ENCODE data around the gene CAPS.

Gene CAPS

GRCh38 chr19:5910638-5910907 is 3.5 kb upstream of the CAPS start:
- no peak for DNase-seq (ENCODE audit: low read depth)

- DNase-seq (ENCODE audit: low read depth), result no peak
Measured at GRCh38 chr19:5911366-5911765, 2.7 kb upstream of the CAPS start.

GRCh38 chr19:5914358-5914774 is 312 bp downstream of the CAPS start:
- DNase-seq (ENCODE audit: low read depth), result no peak

- DNase-seq (ENCODE audit: low read depth), result no peak
Measured at GRCh38 chr19:5914946-5915781, 1.1 kb downstream of the CAPS start.

GRCh38 chr19:5915782-5916165 is 1.7 kb downstream of the CAPS start:
- no peak for DNase-seq (ENCODE audit: low read depth)

DNA sequence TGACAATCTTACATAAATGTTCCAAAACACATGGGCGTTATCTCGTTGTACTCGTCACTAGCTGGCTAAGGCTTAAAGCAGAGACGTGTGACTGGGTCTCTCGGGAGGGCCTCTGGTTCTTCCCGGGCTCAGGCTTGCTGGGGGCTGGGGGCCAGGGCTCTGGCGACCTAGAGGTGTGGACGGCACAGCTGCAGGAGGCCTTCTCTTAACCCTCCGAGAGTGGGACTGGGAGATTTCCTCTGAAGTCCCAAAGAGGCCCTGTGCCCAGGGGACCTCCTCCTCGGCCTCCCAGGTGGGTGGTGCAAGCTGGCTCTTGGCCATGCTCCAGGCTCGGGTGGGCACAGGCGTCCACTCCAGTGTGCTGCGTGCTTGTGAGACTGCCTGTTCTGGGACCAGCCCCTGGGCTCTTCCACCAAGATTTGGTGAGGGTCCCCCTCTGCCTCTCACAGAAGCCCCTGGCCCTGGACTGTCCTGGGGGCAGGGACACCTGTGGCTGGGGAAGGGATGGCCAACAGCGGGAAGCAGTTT is 2.2 kb downstream of the CAPS start:
- DNase-seq (ENCODE audit: low read depth), result no peak

GRCh38 chr19:5917431-5918107 is 3.5 kb downstream of the CAPS start:
- no peak for DNase-seq (ENCODE audit: low read depth)

DNA sequence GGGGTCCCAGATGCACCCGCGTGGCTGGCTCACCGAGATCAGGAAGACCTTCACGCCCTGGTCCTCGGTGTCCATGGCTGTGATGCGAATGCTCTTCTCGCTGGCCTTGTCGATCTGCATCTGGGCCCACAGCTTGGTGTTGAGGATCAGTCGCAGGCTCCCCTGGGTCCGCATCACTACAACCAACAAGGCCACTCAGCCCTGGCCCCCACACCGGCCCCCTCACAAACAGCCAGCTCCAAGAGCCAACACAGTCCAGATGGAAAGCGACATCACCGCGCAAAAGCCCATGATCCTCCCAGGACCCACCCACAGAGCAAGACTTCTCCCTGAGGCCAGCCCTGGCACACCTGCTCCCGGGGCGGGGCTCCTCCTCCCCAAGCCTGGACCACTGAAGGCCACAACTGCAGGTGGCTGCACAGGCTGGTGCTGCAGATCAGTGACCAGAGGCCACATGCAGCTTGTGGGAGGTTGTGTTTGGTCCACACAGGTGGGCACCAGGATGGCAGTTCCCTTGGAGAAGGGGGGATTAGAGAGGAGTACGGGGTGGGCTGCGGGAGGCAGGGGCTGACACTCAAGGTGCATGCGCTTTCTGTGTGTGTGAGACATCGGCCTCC is 4.5 kb downstream of the CAPS start:
- no peak for DNase-seq (ENCODE audit: low read depth)

- no peak for DNase-seq (ENCODE audit: low read depth)
Measured at GRCh38 chr19:5921516-5922160, 7.6 kb downstream of the CAPS start.

DNA sequence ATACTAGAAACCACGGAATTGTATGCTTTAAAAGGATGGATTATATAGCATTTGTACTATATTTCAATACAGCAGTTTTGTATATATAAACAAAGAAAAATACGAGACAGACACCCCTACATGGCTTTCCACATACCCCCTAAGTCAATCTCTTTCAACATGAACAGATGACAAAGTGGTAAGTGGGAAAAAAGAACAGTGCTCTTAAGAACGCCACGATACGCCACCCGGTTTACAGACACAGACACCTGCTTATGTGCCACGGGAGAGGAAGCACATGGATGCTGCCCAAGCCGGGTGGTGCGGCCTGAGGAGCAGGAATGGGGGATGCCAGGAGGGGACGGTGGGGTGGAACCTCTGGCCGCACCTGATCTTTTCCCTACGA is 8.1 kb downstream of the CAPS start:
- no peak for DNase-seq (ENCODE audit: low read depth)

DNA sequence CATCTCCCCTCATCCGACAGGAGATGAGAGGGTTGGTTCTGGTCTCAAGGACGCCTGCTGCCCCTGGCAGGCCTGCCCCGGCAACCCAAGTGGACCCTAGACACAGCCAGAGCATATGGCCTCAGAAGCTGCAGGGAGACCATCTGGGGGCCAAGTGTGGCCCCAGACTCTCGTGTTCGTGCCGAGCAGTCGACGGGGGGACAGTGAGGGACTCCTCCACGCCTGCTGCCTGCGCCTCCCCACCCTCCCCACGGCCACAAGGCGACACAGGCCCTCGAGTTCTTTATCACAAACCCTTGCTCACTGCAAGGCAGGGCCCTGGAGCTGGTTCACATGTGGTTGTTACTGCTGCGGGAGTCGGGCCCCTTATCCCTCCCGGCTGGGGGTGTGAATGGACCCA is 9.3 kb downstream of the CAPS start:
- DNase-seq (ENCODE audit: low read depth), result no peak

GRCh38 chr19:5925830-5926427 is 11.9 kb downstream of the CAPS start:
- no peak for DNase-seq (ENCODE audit: low read depth)

- DNase-seq (ENCODE audit: low read depth), result no peak
Measured at GRCh38 chr19:5926641-5927440, 12.8 kb downstream of the CAPS start.

GRCh38 chr19:5927441-5927821 is 13.4 kb downstream of the CAPS start:
- no peak for DNase-seq (ENCODE audit: low read depth)

- no peak for DNase-seq (ENCODE audit: low read depth)
Measured at GRCh38 chr19:5929179-5929578, 15.1 kb downstream of the CAPS start.

GRCh38 chr19:5929625-5930024 is 15.6 kb downstream of the CAPS start:
- DNase-seq (ENCODE audit: low read depth), result no peak

DNA sequence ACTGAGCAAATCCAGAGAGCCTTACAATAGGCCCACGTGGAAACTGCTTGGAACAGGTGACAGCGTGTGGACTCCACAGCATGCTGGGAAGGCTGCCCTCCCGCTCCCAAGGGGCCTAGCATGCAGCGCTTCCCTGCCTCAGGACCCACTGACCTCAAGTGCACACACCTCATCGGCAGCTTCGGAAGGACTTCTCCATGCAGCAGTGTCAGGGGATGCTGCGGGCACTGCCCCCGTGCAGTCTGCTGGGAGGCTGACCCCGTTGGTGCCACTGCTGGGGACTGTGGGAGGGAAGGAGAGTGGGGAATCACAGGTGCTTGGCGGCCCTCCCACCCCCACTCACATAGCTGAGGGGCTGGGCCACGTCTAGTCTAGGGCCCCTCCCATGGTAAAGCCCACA is 17.2 kb downstream of the CAPS start:
- DNase-seq (ENCODE audit: low read depth), result no peak

- no peak for DNase-seq (ENCODE audit: low read depth)
Measured at GRCh38 chr19:5932146-5932545, 18.1 kb downstream of the CAPS start.

- DNase-seq (ENCODE audit: low read depth), result no peak
Measured at GRCh38 chr19:5932609-5933262, 18.7 kb downstream of the CAPS start.

GRCh38 chr19:5933391-5934068 is 19.5 kb downstream of the CAPS start:
- no peak for DNase-seq (ENCODE audit: low read depth)

DNA sequence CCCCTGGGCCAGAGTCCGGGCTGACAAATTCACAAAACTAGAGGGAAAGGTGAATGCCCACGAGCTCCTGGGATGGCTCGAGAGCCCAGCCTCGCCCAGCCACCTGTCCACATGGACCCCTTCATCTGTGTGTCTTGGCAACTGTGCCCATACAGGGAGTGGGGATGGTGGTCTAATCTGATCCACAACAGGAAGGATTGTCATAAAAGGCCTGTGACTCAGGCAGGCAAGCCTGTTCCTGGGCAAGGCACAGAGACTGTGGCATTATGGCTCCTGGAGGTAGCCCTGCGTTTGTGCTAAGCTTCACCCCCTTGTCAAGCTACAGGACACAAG is 20.0 kb downstream of the CAPS start:
- no peak for DNase-seq (ENCODE audit: low read depth)

Data from stimulated activated CD8-positive, alpha-beta memory T cell treated with anti-CD3 and anti-CD28 coated beads, Interleukin-12 subunit alpha, Interleukin-12 subunit beta, amount 100 ng/mL, for 1 hour (primary cell).